ENCODE results near the gene C6orf132.

Gene C6orf132

GRCh38 chr6:42084889-42085288 lies 57.5 kb downstream of the C6orf132 start:
- Histone ChIP-seq H3K27me3 (replicated peaks; ENCODE audit: insufficient read depth, low read length) (no peaks in the 10 kb centered on the region), H2AFZ (ENCODE audit: low read length) (no peak overlapping the region), H4K20me1 (ENCODE audit: insufficient read depth, low read length) (no peaks in the 10 kb centered on the region), H3K79me2 (ENCODE audit: low read length) (no peaks in the 10 kb centered on the region), H3K9me2 (replicated peaks; ENCODE audit: insufficient read depth, low read length) (no peaks in the 10 kb centered on the region), H3K27ac (ENCODE audit: low read length) (no peak overlapping the region), H3K4me1 (ENCODE audit: low read length) (no peaks in the 10 kb centered on the region), H3K36me3 (replicated peaks; ENCODE audit: insufficient read depth, low read length) (no peaks in the 10 kb centered on the region), H3F3A (ENCODE audit: insufficient read depth, low read length) (no peaks in the 10 kb centered on the region), H3K9me3 (replicated peaks; ENCODE audit: insufficient read depth, low read length) (no peaks in the 10 kb centered on the region), H3K4me2 (ENCODE audit: low read depth, low read length) (no peak overlapping the region), H3K4me3 (ENCODE audit: low read length) (no peak overlapping the region), H3K9ac (ENCODE audit: low read length) (no peak overlapping the region)
- no peak for DNase-seq
- TF ChIP-seq CTCF (IDR thresholded peaks at IDR 0.05; ENCODE audit: low read length) (no peak), EZH2 (optimal IDR thresholded peaks at IDR 0.05; ENCODE audit: low read depth, low read length) (no peak), EZH2phosphoT487 (IDR thresholded peaks at IDR 0.05; ENCODE audit: low read length) (no peak)

- H3K9me2 ChIP-seq (replicated peaks; ENCODE audit: insufficient read depth, low read length): no peaks in the 10 kb centered on the region
- no peaks in the 10 kb centered on the region for H3K27me3 ChIP-seq (replicated peaks; ENCODE audit: insufficient read depth, low read length)
- H3K9me3 ChIP-seq (replicated peaks; ENCODE audit: insufficient read depth, low read length): no peaks in the 10 kb centered on the region
- no peak overlapping the region for H3K9ac ChIP-seq (ENCODE audit: low read length)
- no peaks in the 10 kb centered on the region for H3K36me3 ChIP-seq (replicated peaks; ENCODE audit: insufficient read depth, low read length)
- H3K79me2 ChIP-seq (ENCODE audit: low read length): no peaks in the 10 kb centered on the region
- no peak for TF ChIP-seq EZH2 (optimal IDR thresholded peaks at IDR 0.05; ENCODE audit: low read depth, low read length)
- TF ChIP-seq CTCF (IDR thresholded peaks at IDR 0.05; ENCODE audit: low read length): no peak
- TF ChIP-seq EZH2phosphoT487 (IDR thresholded peaks at IDR 0.05; ENCODE audit: low read length): no peak
- H2AFZ ChIP-seq (ENCODE audit: low read length): no peak overlapping the region
- DNase-seq: no peak
- no peaks in the 10 kb centered on the region for H3F3A ChIP-seq (ENCODE audit: insufficient read depth, low read length)
- no peaks in the 10 kb centered on the region for H4K20me1 ChIP-seq (ENCODE audit: insufficient read depth, low read length)
- H3K4me3 ChIP-seq (ENCODE audit: low read length): no peak overlapping the region
- no peak overlapping the region for H3K27ac ChIP-seq (ENCODE audit: low read length)
- no peak overlapping the region for H3K4me2 ChIP-seq (ENCODE audit: low read depth, low read length)
- H3K4me1 ChIP-seq (ENCODE audit: low read length): no peaks in the 10 kb centered on the region
Observed at GRCh38 chr6:42083530-42083929, 58.9 kb downstream of the C6orf132 start.

GRCh38 chr6:42079941-42080464 lies 62.4 kb downstream of the C6orf132 start:
- Histone ChIP-seq H3K4me2 (ENCODE audit: low read depth, low read length) (no peak overlapping the region), H3K4me3 (ENCODE audit: low read length) (no peak overlapping the region), H3K27me3 (replicated peaks; ENCODE audit: insufficient read depth, low read length) (no peaks in the 10 kb centered on the region), H2AFZ (ENCODE audit: low read length) (no peak overlapping the region), H3K9me2 (replicated peaks; ENCODE audit: insufficient read depth, low read length) (no peaks in the 10 kb centered on the region), H3K4me1 (ENCODE audit: low read length) (no peaks in the 10 kb centered on the region), H3K27ac (ENCODE audit: low read length) (no peak overlapping the region), H4K20me1 (ENCODE audit: insufficient read depth, low read length) (no peaks in the 10 kb centered on the region), H3F3A (ENCODE audit: insufficient read depth, low read length) (no peaks in the 10 kb centered on the region), H3K9ac (ENCODE audit: low read length) (no peak overlapping the region), H3K79me2 (ENCODE audit: low read length) (no peaks in the 10 kb centered on the region), H3K9me3 (replicated peaks; ENCODE audit: insufficient read depth, low read length) (no peaks in the 10 kb centered on the region), H3K36me3 (replicated peaks; ENCODE audit: insufficient read depth, low read length) (no peaks in the 10 kb centered on the region)
- TF ChIP-seq EZH2 (optimal IDR thresholded peaks at IDR 0.05; ENCODE audit: low read depth, low read length) (no peak), CTCF (IDR thresholded peaks at IDR 0.05; ENCODE audit: low read length) (no peak), EZH2phosphoT487 (IDR thresholded peaks at IDR 0.05; ENCODE audit: low read length) (no peak)
- no peak for DNase-seq

All from MM.1S (cell line).